ENCODE results near the gene SALL1.

Gene SALL1

GRCh38 chr16:51141106-51141505 is 10.0 kb downstream of the SALL1 start:
- no peak for DNase-seq (ENCODE audit: low spot score)

- no peak for DNase-seq (ENCODE audit: low spot score)
Measured at GRCh38 chr16:51140112-51140511, 11.0 kb downstream of the SALL1 start.

DNA sequence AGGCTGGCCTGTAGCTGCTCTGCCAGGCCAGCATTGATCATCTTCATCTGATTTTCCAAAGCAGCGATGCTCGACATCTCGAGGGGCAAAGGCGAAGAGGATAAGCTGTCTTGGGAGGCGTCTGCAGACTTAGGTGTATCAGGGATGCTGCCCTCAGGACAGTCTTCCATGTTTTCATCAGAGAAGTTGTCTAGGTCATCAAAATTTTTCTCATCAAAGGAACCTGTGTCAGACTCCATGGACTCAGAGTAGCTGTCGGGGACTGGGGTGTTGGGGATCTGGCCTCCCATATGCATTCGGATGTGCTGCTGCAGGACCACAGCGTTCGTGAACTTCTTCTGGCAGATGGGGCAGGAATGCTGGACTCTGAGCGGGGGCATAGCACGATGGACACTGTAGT is 11.5 kb downstream of the SALL1 start:
- no peak for DNase-seq (ENCODE audit: low spot score)

- DNase-seq (ENCODE audit: low spot score) = no peak
Measured at GRCh38 chr16:51138178-51138577, 12.9 kb downstream of the SALL1 start.

GRCh38 chr16:51137097-51137496 is 14.0 kb downstream of the SALL1 start:
- no peak for DNase-seq (ENCODE audit: low spot score)

DNA sequence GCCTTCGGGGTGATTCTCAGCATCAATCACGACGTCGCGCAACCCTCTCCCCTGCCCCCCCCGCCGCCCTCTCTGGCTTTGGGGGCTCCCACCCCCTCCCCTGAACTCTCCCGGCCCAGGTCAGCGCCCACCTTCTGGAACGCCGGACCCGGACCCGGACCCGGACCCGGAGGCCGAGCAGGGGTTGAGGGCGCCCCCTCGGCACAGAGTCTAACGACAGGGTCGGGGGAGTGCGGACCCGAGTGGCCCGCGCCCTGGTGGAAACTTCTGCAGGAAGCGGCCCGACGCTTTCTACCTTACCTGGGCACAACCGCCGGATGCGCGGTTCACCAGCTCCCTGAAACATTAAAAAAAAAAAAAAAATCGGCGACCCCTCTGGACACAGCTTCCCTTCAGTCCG is 16.2 kb downstream of the SALL1 start:
- no peak for DNase-seq (ENCODE audit: low spot score)

GRCh38 chr16:51134269-51134812 is 16.7 kb downstream of the SALL1 start:
- no peak for DNase-seq (ENCODE audit: low spot score)

- DNase-seq (ENCODE audit: low spot score) = no peak
Measured at GRCh38 chr16:51133688-51134087, 17.4 kb downstream of the SALL1 start.

- no peak for DNase-seq (ENCODE audit: low spot score)
Measured at GRCh38 chr16:51133183-51133582, 17.9 kb downstream of the SALL1 start.

GRCh38 chr16:51132490-51133115 is 18.5 kb downstream of the SALL1 start:
- DNase-seq (ENCODE audit: low spot score) = no peak

DNA sequence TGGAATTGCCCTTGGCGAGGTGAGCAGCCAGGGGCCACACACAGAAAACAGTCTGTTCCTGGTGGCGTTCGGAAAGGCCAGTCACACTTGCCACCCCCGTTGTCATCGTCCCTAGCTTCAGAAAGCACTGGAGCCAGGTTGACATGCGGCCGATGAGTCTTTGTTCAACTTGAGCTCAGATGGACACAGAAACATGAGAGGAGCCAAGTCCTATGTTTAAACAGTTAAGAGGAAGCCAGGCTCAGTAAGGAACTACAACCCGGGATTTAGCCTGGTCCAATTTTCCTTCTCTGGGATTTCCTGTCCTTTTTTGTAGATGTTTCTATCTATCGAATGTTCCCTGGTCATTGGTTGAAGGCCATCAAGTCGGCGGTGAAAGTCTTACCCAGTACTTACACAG is 19.5 kb downstream of the SALL1 start:
- no peak for DNase-seq (ENCODE audit: low spot score)

- DNase-seq (ENCODE audit: low spot score) = no peak
Measured at GRCh38 chr16:51129105-51129504, 22.0 kb downstream of the SALL1 start.

GRCh38 chr16:51125992-51126391 is 25.1 kb downstream of the SALL1 start:
- no peak for DNase-seq (ENCODE audit: low spot score)

DNA sequence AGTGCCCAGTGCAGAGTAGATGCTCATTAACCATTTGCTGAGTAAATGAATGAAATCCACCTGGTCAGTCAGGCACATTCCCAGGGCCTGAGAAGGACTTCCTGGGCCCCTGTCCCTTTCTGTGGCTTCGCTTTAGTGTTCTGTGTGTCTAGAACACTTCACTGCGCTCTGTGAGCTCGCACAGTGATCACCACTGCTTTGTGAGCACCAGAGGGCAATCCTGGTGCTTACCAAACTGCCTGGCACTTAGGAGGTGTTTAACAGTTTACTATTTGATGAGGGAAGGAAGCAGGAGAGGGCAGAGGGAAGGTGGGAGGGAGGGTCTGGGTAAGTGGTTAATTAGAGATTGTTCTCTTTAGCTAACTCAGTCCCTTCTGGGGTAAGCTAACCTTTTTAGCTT is 26.2 kb downstream of the SALL1 start:
- DNase-seq (ENCODE audit: low spot score) = no peak

GRCh38 chr16:51121850-51122249 is 29.2 kb downstream of the SALL1 start:
- DNase-seq (ENCODE audit: low spot score) = no peak

DNA sequence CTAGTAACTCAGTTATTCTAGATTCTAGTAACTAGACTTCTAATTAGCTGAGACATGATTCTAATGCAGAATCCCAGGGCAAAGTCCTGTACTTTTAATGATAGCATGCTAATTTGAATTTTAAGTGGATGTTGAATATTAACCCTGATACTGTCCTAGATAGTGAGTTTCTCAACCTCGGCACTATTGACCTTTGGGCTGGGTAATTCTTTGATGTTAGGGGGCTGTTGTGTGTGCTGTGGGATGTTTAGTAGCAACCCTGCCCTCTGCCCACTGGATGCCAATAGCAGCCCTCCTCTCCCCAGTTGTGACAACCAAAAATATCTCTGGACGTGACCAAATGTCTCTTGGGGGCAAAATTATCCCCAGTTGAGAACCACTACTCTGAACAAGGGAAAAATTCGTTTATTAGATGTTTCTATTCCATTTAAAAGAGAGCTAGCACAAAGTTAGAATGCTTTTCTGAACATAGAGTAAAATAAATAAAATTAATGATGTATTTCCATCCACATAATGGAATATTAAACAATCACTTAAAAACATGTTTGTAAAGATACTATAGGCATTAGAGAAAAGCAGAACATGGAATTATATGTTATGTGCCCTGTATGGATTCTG is 30.2 kb downstream of the SALL1 start:
- DNase-seq (ENCODE audit: low spot score) = no peak

DNA sequence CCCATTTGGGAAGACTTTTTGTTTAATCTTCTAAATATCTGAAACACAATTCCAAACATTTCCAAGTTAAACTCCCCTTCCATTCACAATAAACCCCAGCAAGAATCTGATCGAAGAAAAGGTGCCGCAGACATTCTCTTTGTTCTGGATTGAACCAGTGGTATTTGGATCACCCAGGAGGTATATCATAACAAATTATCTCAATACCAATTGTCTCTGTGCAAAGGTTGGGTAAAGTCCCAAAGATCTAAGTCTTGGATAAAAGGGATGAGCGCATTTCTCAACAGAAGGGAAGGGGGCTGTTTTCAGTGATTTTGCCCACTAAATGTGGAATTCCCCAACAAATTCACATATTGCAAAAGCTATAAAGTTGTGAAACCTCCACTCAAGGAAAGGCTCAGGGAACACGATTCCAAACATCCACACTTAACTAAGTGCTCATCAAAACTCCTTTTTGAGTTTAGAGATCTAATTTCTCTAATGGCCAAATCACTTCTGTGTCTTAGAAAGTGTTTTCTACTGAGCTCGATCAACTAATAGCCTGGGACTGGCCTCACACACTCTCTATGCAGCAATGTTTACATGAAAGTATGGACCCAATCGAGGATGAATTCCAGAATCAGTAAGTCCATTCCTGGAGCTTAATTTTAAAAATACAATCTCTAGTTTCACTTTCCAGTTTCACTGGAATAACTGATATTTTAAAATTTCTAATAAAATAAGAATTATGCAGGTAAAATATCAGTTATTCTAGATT is 30.9 kb downstream of the SALL1 start:
- DNase-seq (ENCODE audit: low spot score) = no peak

GRCh38 chr16:51119556-51119955 is 31.5 kb downstream of the SALL1 start:
- no peak for DNase-seq (ENCODE audit: low spot score)

GRCh38 chr16:51116353-51116752 is 34.7 kb downstream of the SALL1 start:
- no peak for DNase-seq (ENCODE audit: low spot score)

GRCh38 chr16:51114382-51114781 is 36.7 kb downstream of the SALL1 start:
- DNase-seq (ENCODE audit: low spot score) = no peak

- DNase-seq (ENCODE audit: low spot score) = no peak
Measured at GRCh38 chr16:51113236-51114125, 37.6 kb downstream of the SALL1 start.

GRCh38 chr16:51112323-51112722 is 38.7 kb downstream of the SALL1 start:
- DNase-seq (ENCODE audit: low spot score) = no peak

All from hematopoietic multipotent progenitor cell treated with erythropoietin and hydrocortisone succinate and interleukin-3 and kit ligand, for 17 days (in vitro differentiated cells).